Measurements from ENCODE around the gene SRXN1.

GRCh38 chr20:605237-605636 is 47.8 kb downstream of the SRXN1 start:
- TF ChIP-seq CTCF (IDR thresholded peaks at IDR 0.05) (no peak), POLR2A (IDR thresholded peaks at IDR 0.05) (no peak)
